HEK293 (cell line): ENCODE data around the gene ITGB8.

Source experiments
- CTCF ChIA-PET: fragments of 350-600 bp; formaldehyde crosslinking; extraction: SDS; loops from one replicate; lab custom pipeline; 2021; ENCODE audit warnings: antibody characterized with exemption; lab: Yijun Ruan, JAX
- POLR2A ChIA-PET: fragments of 300-600 bp; formaldehyde crosslinking; extraction: SDS; loops from one replicate; lab custom pipeline; 2020; ENCODE audit warnings: antibody characterized with exemption, inconsistent platforms; lab: Yijun Ruan, JAX
- H3K27ac ChIP-seq: fragments of 200-500 bp; sonication (Bioruptor generic); 2 replicates; pipeline ENCODE4 v1.5.1; 2014; ENCODE audit warnings: low read depth, low read length, control low read depth, inconsistent platforms; ENCODE audit errors: extremely low read depth
- H3K36me3 ChIP-seq, 2 experiments: fragments of 200-500 bp in 1 of 2; sonication (Bioruptor generic) in 1 of 2; 1 replicate in 1 of 2; 2 replicates in 1 of 2; pipeline ENCODE4 v1.5.1; 2014 to 2017; ENCODE audit warnings: inconsistent platforms in 2 of 2, low read length in 2 of 2; ENCODE audit not compliant: control insufficient read depth in 2 of 2, insufficient read depth in 1 of 2
- H3K4me1 ChIP-seq: fragments of 200-500 bp; sonication (Bioruptor generic); 2 replicates; pipeline ENCODE4 v1.5.1; 2014; ENCODE audit warnings: mild to moderate bottlenecking, low read length, inconsistent platforms; ENCODE audit not compliant: control insufficient read depth, insufficient read depth
- H3K4me3 ChIP-seq: 2 replicates; pipeline ENCODE4 v1.5.1; 2011; ENCODE audit warnings: low read depth, mild to moderate bottlenecking, control low read depth, low read length, moderate library complexity
- H3K9me3 ChIP-seq: fragments of 200-500 bp; sonication (Bioruptor generic); 2 replicates; pipeline ENCODE4 v1.5.1; 2014; ENCODE audit warnings: low read depth, low read length, inconsistent platforms; ENCODE audit not compliant: control insufficient read depth, insufficient read depth
- BCL11A ChIP-seq: fragments of 450-650 bp; formaldehyde crosslinking; IDR thresholded peaks from 2 replicates; pipeline ENCODE4 v1.5.1; 2016; ENCODE audit warnings: low read depth, missing biosample characterization, missing genetic modification characterization
- BCL11B ChIP-seq: fragments of 450-650 bp; formaldehyde crosslinking; IDR thresholded peaks from 2 replicates; pipeline ENCODE4 v1.5.1; 2016; ENCODE audit warnings: low read depth, missing biosample characterization, missing genetic modification characterization
- ELK4 ChIP-seq: IDR thresholded peaks from 2 replicates; pipeline ENCODE4 v1.6.1; 2011; ENCODE audit warnings: mild to moderate bottlenecking, low read depth, low read length, borderline replicate concordance
- IKZF3 ChIP-seq: fragments of 450-650 bp; IDR thresholded peaks from 2 replicates; pipeline ENCODE4 v1.5.0; 2018; ENCODE audit warnings: missing biosample characterization, mild to moderate bottlenecking, missing genetic modification characterization, moderate library complexity
- MZF1 ChIP-seq: fragments of 450-650 bp; formaldehyde crosslinking; IDR thresholded peaks from 2 replicates; pipeline ENCODE4 v1.5.1; 2017; ENCODE audit warnings: missing biosample characterization, missing genetic modification characterization, borderline replicate concordance
- OVOL3 ChIP-seq: fragments of 450-650 bp; formaldehyde crosslinking; IDR thresholded peaks from 2 replicates; pipeline ENCODE4 v1.5.1; 2016; ENCODE audit warnings: missing biosample characterization, missing genetic modification characterization
- SALL2 ChIP-seq: fragments of 450-650 bp; formaldehyde crosslinking; IDR thresholded peaks from 2 replicates; pipeline ENCODE4 v1.5.0; 2017; ENCODE audit warnings: missing biosample characterization, mild to moderate bottlenecking, missing genetic modification characterization, borderline replicate concordance
- TCF7L2 ChIP-seq: IDR thresholded peaks from 2 replicates; pipeline ENCODE4 v1.6.1; 2011; ENCODE audit warnings: low read depth, mild to moderate bottlenecking, inconsistent platforms, low read length, moderate library complexity, borderline replicate concordance
- TRIM28 ChIP-seq: IDR thresholded peaks from 2 replicates; pipeline ENCODE4 v1.6.1; 2011; ENCODE audit warnings: low read length, control low read depth, borderline replicate concordance
- ZBTB6 ChIP-seq: fragments of 450-650 bp; formaldehyde crosslinking; IDR thresholded peaks from 2 replicates; pipeline ENCODE4 v1.5.1; 2017; ENCODE audit warnings: missing biosample characterization, missing genetic modification characterization
- ZNF140 ChIP-seq: fragments of 450-650 bp; formaldehyde crosslinking; IDR thresholded peaks from 2 replicates; pipeline ENCODE4 v1.5.1; 2016; ENCODE audit warnings: missing biosample characterization, missing genetic modification characterization
- ZNF169 ChIP-seq: fragments of 450-650 bp; formaldehyde crosslinking; IDR thresholded peaks from 2 replicates; pipeline ENCODE4 v1.5.1; 2016; ENCODE audit warnings: missing biosample characterization, missing genetic modification characterization
- ZNF19 ChIP-seq: fragments of 450-650 bp; formaldehyde crosslinking; IDR thresholded peaks from 2 replicates; pipeline ENCODE4; 2016; ENCODE audit warnings: missing biosample characterization, missing genetic modification characterization, low read depth
- ZNF2 ChIP-seq: fragments of 450-650 bp; formaldehyde crosslinking; IDR thresholded peaks from 2 replicates; pipeline ENCODE4 v1.5.1; 2016; ENCODE audit warnings: missing biosample characterization, missing genetic modification characterization
- ZNF202 ChIP-seq: fragments of 450-650 bp; formaldehyde crosslinking; IDR thresholded peaks from 2 replicates; pipeline ENCODE4 v1.5.1; 2016; ENCODE audit warnings: missing biosample characterization, missing genetic modification characterization, borderline replicate concordance
- ZNF274 ChIP-seq, 2 experiments: fragments of 200-500 bp in 1 of 2; fragments of 450-650 bp in 1 of 2; sonication (Bioruptor generic) in 1 of 2; formaldehyde crosslinking in 1 of 2; IDR thresholded peaks; 2 replicates each; pipeline versions ENCODE4 v1.5.1 to v1.6.1; 2014 to 2016; ENCODE audit warnings: borderline replicate concordance in 1 of 2, inconsistent platforms in 1 of 2, low read length in 1 of 2, missing biosample characterization in 1 of 2, missing genetic modification characterization in 1 of 2
- ZNF311 ChIP-seq: fragments of 450-650 bp; formaldehyde crosslinking; IDR thresholded peaks from 2 replicates; pipeline ENCODE4 v1.5.1; 2017; ENCODE audit warnings: missing biosample characterization, missing genetic modification characterization, borderline replicate concordance
- ZNF324 ChIP-seq: fragments of 450-650 bp; formaldehyde crosslinking; IDR thresholded peaks from 2 replicates; pipeline ENCODE4 v1.5.1; 2016; ENCODE audit warnings: missing biosample characterization, missing genetic modification characterization
- ZNF391 ChIP-seq: fragments of 450-650 bp; formaldehyde crosslinking; IDR thresholded peaks from 2 replicates; pipeline ENCODE4 v1.5.1; 2016; ENCODE audit warnings: low read depth, missing biosample characterization, missing genetic modification characterization, borderline replicate concordance
- ZNF488 ChIP-seq: fragments of 450-650 bp; formaldehyde crosslinking; IDR thresholded peaks from 2 replicates; pipeline ENCODE4 v1.5.1; 2016; ENCODE audit warnings: missing biosample characterization, missing genetic modification characterization
- ZNF561 ChIP-seq: fragments of 450-650 bp; IDR thresholded peaks from 2 replicates; pipeline ENCODE4 v1.5.1; 2018; ENCODE audit warnings: missing biosample characterization, missing genetic modification characterization, borderline replicate concordance
- ZNF621 ChIP-seq: fragments of 450-650 bp; formaldehyde crosslinking; IDR thresholded peaks from 2 replicates; pipeline ENCODE4 v1.5.1; 2017; ENCODE audit warnings: missing biosample characterization, missing genetic modification characterization
- ZNF654 ChIP-seq: fragments of 450-650 bp; formaldehyde crosslinking; IDR thresholded peaks from 2 replicates; pipeline ENCODE4 v1.5.1; 2016; ENCODE audit warnings: low read depth, missing biosample characterization, missing genetic modification characterization
- ZNF677 ChIP-seq: fragments of 450-650 bp; IDR thresholded peaks from 2 replicates; pipeline ENCODE4 v1.5.0; 2018; ENCODE audit warnings: missing biosample characterization, mild to moderate bottlenecking, missing genetic modification characterization, moderate library complexity
- ZNF830 ChIP-seq: fragments of 450-650 bp; IDR thresholded peaks from 2 replicates; pipeline ENCODE4 v1.5.0; 2018; ENCODE audit warnings: missing biosample characterization, missing genetic modification characterization, low read depth, mild to moderate bottlenecking, moderate library complexity
- ZSCAN18 ChIP-seq: fragments of 450-650 bp; formaldehyde crosslinking; IDR thresholded peaks from 2 replicates; pipeline ENCODE4 v1.5.1; 2016; ENCODE audit warnings: missing biosample characterization, missing genetic modification characterization

Gene ITGB8

GRCh38 chr7:20408467-20408826 is 77.7 kb downstream of the ITGB8 start:
- no peak for TF ChIP-seq ZNF677 (tag by site-specific recombination)
- TF ChIP-seq ZSCAN18 (tag by site-specific recombination): no peak
- no peak for TF ChIP-seq TCF7L2
- TF ChIP-seq ZNF621 (tag by site-specific recombination): no peak
- no peak for TF ChIP-seq ZNF391
- no peak for TF ChIP-seq ZNF140 (tag by site-specific recombination)
- TF ChIP-seq BCL11B (tag by site-specific recombination): no peak
- TF ChIP-seq ZNF324 (tag by site-specific recombination): no peak
- TF ChIP-seq ZBTB6 (tag by site-specific recombination): no peak
- TF ChIP-seq OVOL3: no peak
- H3K4me1 ChIP-seq: no peaks in the 10 kb centered on the region; the same call in 1 of the 2 replicates
- H3K4me3 ChIP-seq: no peak overlapping the region
- H3K36me3 ChIP-seq: no peaks in the 10 kb centered on the region
- no peak overlapping the region for H3K27ac ChIP-seq
- ChIA-PET CTCF (no interaction called here), POLR2A (no interaction called here)
- no peaks in the 10 kb centered on the region for H3K9me3 ChIP-seq

GRCh38 chr7:20409961-20410360 is 79.3 kb downstream of the ITGB8 start:
- CTCF ChIA-PET: no interaction called here
- POLR2A ChIA-PET: no interaction called here

GRCh38 chr7:20411372-20411771 is 80.7 kb downstream of the ITGB8 start:
- CTCF ChIA-PET: no interaction called here
- H3K36me3 ChIP-seq: no peaks in the 10 kb centered on the region
- POLR2A ChIA-PET: no interaction called here
- no peaks in the 10 kb centered on the region; the same call in 1 of the 2 replicates for H3K4me1 ChIP-seq
- H3K9me3 ChIP-seq: no peaks in the 10 kb centered on the region
- H3K27ac ChIP-seq: no peak overlapping the region
- no peak for TF ChIP-seq ZNF274 (IDR thresholded peaks at IDR 0.05; ENCODE audit: low read length)
- TF ChIP-seq ZNF274 (tag by site-specific recombination; IDR thresholded peaks at IDR 0.05; ENCODE audit: borderline replicate concordance): no peak
- no peak for TF ChIP-seq MZF1 (tag by site-specific recombination)
- no peak for TF ChIP-seq BCL11A (tag by site-specific recombination)
- no peak for TF ChIP-seq TRIM28
- TF ChIP-seq ZNF169 (tag by site-specific recombination): no peak
- no peak overlapping the region for H3K4me3 ChIP-seq

More at GRCh38 chr7:20409961-20410360, 79.3 kb downstream of the ITGB8 start:
- H3K4me3 ChIP-seq: no peak overlapping the region
- H3K36me3 ChIP-seq: no peaks in the 10 kb centered on the region
- no peaks in the 10 kb centered on the region; the same call in 1 of the 2 replicates for H3K4me1 ChIP-seq
- no peaks in the 10 kb centered on the region for H3K9me3 ChIP-seq
- no peak overlapping the region for H3K27ac ChIP-seq
- TF ChIP-seq ZNF19 (tag by site-specific recombination) (no peak), ZNF2 (no peak), ZNF324 (tag by site-specific recombination) (no peak), ZNF830 (no peak), IKZF3 (tag by site-specific recombination) (no peak), ELK4 (no peak), ZNF488 (tag by site-specific recombination) (no peak), ZNF561 (no peak), ZNF202 (tag by site-specific recombination) (no peak), SALL2 (tag by site-specific recombination) (no peak), ZNF654 (tag by site-specific recombination) (no peak), ZNF311 (no peak), ZNF140 (tag by site-specific recombination) (no peak)
